Fibroblast of skin of abdomen (primary cell): ENCODE results near the gene C3orf20.

ENCODE experiments used
- DNase-seq: peaks from one replicate; pipeline ENCODE4 v3.0.0-alpha.2; 2013

The C3orf20 gene

DNA sequence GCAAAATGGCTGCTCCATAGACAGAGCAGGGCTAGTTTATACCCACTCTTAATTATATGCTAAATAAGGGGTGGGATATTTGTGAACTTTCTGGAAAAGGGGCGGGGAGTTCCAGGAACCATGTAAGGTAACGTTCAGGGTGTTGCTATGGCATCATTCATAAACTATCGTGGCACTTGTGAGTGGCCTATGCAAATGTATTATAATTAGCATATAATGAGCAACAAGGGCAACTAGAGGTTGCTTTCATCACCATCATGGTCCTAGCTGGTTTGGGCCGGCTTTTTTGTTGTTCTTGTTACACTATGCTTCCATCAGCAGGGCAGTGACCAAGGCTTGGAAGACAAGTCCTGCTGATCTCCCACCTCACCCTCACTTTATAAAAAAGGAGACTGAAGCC is 100.6 kb downstream of the C3orf20 start:
- DNase-seq, result no peak

- DNase-seq, result no peak
Observed at GRCh38 chr3:14779069-14779685, 104.2 kb downstream of the C3orf20 start.

DNA sequence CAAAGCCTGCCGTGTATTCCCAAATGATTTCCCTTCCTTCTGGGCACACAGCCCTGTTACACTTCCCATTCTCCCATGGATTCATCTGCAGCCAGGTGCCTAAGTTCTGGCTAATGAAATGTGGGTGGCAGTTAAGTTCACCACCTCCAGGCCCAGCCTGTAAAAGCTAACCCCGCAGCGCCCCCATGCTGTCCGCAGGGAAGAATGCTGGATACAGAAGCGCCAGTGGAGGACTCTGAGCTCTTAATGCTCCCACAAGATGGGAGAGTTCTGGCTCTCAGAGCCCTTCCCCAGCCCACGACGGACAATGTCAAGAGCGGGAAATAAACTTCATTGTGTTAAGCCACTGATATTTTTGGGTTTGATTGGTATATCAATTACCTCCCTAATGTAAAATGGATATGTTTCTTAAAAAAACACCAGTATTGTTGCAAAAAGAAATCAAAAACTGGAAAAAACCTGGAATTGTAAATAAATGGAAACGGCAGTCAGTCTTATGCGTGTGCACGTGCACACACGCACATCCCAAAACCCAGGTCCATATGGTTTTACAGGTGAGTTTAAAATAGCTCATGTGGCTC is 106.1 kb downstream of the C3orf20 start:
- DNase-seq, result peak; percentile 22

DNA sequence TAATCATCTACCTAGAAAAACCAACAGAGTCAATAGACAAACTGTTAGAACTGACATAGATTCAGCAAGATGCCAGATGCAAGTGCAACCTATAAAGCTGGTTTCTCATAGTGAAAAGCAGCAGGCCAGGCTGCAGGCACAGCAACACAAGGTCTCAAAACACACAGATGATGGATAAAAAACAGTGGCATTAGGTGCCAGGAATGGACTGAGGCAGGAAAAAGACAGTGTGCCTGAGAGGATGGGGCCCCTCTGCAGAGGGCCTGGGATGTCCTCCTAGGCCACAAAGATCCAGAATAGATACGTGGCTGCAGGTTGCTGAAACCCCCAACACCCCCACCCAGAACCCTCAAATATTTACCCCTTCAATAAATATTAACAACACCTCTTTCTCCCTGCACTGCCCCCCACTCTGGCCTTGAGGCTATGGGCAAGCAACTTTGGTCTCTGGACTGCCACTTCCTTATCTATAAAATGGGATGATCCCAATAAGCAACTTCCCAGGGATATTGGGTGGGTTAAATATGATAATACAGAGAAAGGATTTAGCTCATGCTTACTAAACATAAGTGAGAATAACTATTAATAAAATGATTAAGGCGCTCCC is 108.6 kb downstream of the C3orf20 start:
- DNase-seq, result no peak

DNA sequence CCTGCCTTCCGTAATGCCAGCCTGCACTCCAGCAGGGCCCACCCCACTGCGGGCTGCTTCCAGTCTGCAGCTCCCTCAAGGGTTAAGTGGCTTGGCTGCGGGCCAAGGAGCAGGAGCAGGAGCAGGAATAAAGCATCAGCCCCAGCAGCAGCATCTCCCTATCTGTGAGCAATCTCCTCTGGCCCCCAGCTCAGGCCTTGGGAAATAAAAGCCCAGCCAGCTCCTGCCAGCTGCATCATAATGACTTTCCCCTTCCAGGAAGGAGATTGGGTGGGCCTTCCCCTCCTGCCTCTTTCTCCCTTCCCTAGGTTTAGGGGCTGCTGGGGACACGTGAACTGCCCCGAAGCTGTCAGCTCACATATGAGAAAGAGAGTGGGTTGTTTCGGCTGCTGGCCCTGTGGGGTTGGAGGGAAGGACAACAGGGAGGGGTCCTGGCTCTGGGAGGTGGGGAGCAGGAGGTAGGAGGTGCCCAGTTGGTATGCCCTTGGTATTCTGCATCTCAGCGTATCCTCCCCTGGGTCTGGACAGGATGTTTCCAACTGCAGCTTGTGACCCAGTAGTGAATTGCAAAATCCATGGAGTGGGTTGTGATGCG is 109.2 kb downstream of the C3orf20 start:
- DNase-seq, result no peak

GRCh38 chr3:14785207-14786155 is 110.5 kb downstream of the C3orf20 start:
- no peak for DNase-seq

DNA sequence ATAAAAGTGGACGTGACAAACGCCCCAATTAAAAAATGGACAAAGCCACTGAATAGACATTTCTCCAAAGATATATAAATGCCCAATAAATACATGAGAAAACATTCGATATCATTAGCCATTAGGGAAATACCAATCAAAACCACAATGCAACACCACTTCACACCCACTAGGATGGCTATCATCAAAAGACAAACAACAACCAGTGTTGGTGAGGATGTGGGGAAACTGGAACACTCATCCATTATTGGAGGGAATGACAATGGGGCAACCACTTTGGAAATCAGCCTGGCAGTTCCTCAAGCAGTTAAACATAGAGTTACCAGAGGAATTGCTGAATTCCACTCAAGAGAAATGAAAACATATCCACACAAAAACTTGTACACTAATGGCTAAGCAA is 111.4 kb downstream of the C3orf20 start:
- no peak for DNase-seq

GRCh38 chr3:14787630-14788029 is 112.7 kb downstream of the C3orf20 start:
- DNase-seq, result no peak

DNA sequence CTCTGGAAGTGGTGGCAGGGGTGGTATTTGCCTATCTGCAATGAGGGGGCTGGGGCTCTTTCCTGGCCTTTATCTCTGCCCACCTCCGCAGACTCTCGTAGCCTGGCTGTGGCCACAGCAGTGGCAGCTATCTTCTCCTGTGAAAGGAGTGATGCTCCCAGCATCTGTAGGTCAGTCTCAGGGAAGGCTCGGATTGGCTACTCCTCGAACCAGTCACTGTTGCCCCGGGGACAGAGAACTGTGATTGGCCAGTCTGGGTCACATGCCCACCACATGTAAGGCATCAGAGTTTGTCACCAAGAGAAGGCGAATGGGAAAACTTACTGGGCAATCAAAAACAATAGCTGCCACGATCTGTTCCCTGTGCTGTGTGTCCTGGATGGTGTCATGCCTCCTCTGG is 113.7 kb downstream of the C3orf20 start:
- no peak for DNase-seq

DNA sequence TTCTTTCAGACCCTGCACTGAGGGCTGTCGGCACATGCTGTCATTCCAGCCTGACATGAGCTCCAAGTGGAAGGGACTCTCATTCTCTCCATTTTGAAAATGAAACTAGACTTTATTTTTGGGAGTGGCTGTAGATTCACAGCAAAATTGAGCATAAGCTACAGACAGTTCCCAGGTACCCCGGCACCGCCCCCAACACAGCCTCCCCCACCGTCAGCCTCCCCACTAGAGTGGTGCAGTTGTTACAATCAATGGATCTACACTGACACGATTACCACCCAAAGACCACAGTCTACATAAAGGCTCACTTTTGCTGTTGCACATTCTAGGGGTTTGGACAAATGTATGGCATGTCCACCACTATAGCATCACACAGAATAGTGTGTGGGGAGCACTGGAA is 114.3 kb downstream of the C3orf20 start:
- DNase-seq, result no peak

GRCh38 chr3:14789640-14790285 is 114.8 kb downstream of the C3orf20 start:
- DNase-seq, result no peak

DNA sequence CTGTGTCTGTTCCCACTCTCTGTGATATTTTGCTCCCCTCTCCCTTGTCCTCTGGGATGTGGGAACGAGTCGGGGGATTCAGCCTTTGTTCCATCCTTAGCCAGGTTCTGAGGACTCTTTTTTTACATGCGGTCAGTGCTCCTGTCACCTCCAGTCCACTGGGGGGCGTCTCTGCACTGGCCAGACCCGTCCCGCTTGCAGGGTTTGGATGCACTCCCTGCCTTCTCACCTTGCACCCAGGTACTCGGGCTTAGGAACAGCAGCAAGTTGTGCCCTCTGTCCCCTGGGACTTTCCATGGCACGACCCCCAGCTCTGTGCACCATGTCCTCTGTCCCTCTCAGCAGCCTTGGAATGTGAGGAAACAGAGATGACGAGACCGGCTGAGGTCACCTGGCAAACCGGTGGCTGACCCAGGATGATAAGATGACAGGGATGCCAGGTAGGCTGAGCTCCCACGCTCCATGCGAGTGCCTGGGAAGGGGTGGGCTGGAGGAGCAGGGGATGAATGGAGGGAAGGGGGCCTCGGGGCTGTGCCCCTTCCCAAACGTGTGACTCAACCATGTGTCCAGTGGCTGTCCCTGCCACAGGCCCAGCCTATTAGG is 116.5 kb downstream of the C3orf20 start:
- peak; percentile 10 for DNase-seq

- DNase-seq, result no peak
Observed at GRCh38 chr3:14792691-14793121, 117.8 kb downstream of the C3orf20 start.

- no peak for DNase-seq
Observed at GRCh38 chr3:14793126-14793857, 118.4 kb downstream of the C3orf20 start.

GRCh38 chr3:14793858-14794234 is 118.9 kb downstream of the C3orf20 start:
- DNase-seq, result no peak

GRCh38 chr3:14794435-14794834 is 119.5 kb downstream of the C3orf20 start:
- DNase-seq, result no peak

DNA sequence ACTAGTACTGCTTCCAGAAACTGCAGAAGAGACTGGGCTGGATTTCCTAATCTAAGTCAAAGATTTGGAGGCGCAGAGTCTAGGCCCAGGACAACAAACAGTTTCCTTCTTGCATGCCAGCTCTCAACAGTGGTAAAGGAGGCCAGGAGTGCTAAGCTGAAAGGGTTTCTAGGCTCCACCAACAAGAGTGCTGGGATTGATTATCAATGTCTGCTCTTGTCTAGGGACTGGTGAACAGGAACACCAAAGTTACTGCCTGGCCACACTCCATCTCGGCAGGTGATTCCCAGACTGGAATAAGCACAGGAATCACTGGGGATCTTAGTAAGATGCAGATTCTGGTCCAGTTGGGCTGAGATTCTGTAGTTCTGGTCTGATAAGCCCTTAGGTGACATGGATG is 121.1 kb downstream of the C3orf20 start:
- DNase-seq, result no peak

GRCh38 chr3:14796403-14797077 is 121.6 kb downstream of the C3orf20 start:
- DNase-seq, result no peak

DNA sequence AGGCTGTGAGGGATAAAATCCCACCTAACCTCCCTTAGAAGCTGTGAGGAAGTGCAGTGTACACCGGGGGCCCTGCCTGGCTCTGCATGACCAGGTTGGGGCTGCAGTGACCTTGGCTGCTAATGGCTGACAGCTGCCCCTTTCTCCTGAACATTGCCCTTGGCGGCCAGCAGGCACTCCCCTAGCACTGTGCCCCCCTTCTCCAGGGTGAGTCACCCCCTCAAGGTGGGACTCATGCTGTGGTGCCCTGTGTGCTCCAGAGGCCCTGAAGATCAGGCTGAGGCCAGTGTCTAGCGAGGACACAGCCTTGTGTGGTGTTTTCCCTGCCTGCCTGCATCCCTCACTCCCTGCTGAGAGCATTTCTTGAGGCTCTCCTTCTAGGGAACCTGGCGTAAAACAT is 122.8 kb downstream of the C3orf20 start:
- DNase-seq, result no peak

DNA sequence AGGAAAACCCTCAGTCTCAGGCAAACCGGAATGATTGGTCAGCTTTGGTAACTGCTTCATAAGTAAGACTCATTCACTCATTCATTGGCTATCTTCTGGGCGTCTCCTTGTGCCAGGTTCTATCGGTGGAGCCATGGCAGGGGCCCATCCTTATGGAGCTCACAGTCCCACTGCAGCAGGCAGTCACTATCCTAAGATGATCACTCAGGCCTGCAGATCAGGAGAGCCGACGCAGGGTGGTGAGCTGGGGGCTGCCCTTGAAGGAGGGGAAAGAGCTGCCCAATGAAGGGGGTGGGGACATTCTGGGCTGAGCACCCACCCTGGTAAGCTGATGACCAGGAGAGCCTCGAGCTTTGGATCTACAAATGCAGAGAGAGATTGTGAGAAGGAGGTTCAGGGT is 123.3 kb downstream of the C3orf20 start:
- no peak for DNase-seq

GRCh38 chr3:14799146-14799545 is 124.2 kb downstream of the C3orf20 start:
- DNase-seq, result no peak
